Cerebellar cortex (tissue), 1 donor: ENCODE results near the gene ADNP.
"Not testable (repeated sequence)": the region's sequence is repeated elsewhere in the genome, so short reads cannot be mapped to it uniquely, and the experiment has no call there.

Source experiments
- DNase-seq: peaks from one replicate; pipeline ENCODE4 v3.0.0-alpha.2; 2015; ENCODE audit warnings: low spot score

Gene ADNP

GRCh38 chr20:50931306-50932015 is at the start of gene ADNP:
ADNP (minus strand) TSS chr20:50931437; CDS start chr20:50903996, 27,441 bp downstream.
- DNase-seq, result peak; percentile 94

- no peak for DNase-seq
These were observed 48.9 kb upstream of the ADNP start for GRCh38 chr20:50980071-50980681.

- DNase-seq, result not testable (repeated sequence)
These were observed 47.3 kb upstream of the ADNP start for GRCh38 chr20:50978533-50978932.

- DNase-seq, result no peak
These were observed 46.1 kb upstream of the ADNP start for GRCh38 chr20:50977066-50978021.

- DNase-seq, result no peak
These were observed 44.6 kb upstream of the ADNP start for GRCh38 chr20:50975701-50976330.

- DNase-seq, result no peak
These were observed 38.7 kb upstream of the ADNP start for GRCh38 chr20:50969912-50970311.

- no peak for DNase-seq
These were observed 38.2 kb upstream of the ADNP start for GRCh38 chr20:50969435-50969834.

- DNase-seq, result no peak
These were observed 37.1 kb upstream of the ADNP start for GRCh38 chr20:50968289-50968688.

- peak; percentile 9 for DNase-seq
These were observed 36.3 kb upstream of the ADNP start for GRCh38 chr20:50967586-50967985.

- no peak for DNase-seq
These were observed 28.4 kb upstream of the ADNP start for GRCh38 chr20:50959543-50960126.

- peak; percentile 95 for DNase-seq
These were observed 27.6 kb upstream of the ADNP start, which contains the start of gene MOCS3 for GRCh38 chr20:50958615-50959542. MOCS3 (plus strand) TSS chr20:50958818; CDS start chr20:50958843, 25 bp downstream.

GRCh38 chr20:50957798-50958614 is 26.8 kb upstream of the ADNP start, which contains the start of gene DPM1:
DPM1 (minus strand) TSS chr20:50958532; CDS start chr20:50958523, 9 bp downstream.
- no peak for DNase-seq

- no peak for DNase-seq
These were observed 26.0 kb upstream of the ADNP start for GRCh38 chr20:50957276-50957675.

GRCh38 chr20:50953821-50954220 is 22.6 kb upstream of the ADNP start:
- no peak for DNase-seq

GRCh38 chr20:50953196-50953595 is 22.0 kb upstream of the ADNP start:
- DNase-seq, result no peak

GRCh38 chr20:50948132-50948785 is 17.0 kb upstream of the ADNP start:
- DNase-seq, result no peak

- DNase-seq, result no peak
These were observed 11.8 kb upstream of the ADNP start for GRCh38 chr20:50943069-50943468.

- DNase-seq, result no peak
These were observed 2.4 kb upstream of the ADNP start for GRCh38 chr20:50933589-50933988.
